WTC11 (cell line): ENCODE measurements around the gene C13orf46. TPM values are rescaled to one million over a fixed set of nuclear protein-coding genes. Genes with fewer than 3 reads are reported as not detected.
"Not testable (repeated sequence)": the region's sequence is repeated elsewhere in the genome, so short reads cannot be mapped to it uniquely, and the experiment has no call there.

Experiments used
- ATAC-seq: fragments of 200-7000 bp; cut with Tn5 transposase; 2 replicates; pipeline ENCODE4 v1.10.0; 2021; ENCODE audit warnings: mild to moderate bottlenecking, moderate library complexity
- CTCF ChIA-PET: fragments of 300-600 bp; sonication (Branson Sonifier 250); formaldehyde crosslinking; loops from one replicate; lab custom pipeline; 2021; ENCODE audit warnings: antibody characterized with exemption; lab: Charles Lee
- POLR2A ChIA-PET: fragments of 350-600 bp; sonication (Branson Sonifier 250); formaldehyde crosslinking; loops from one replicate; lab custom pipeline; 2021; ENCODE audit warnings: antibody characterized with exemption; lab: Charles Lee
- DNase-seq: peaks from one replicate; pipeline ENCODE4 v3.0.0; 2021; ENCODE audit warnings: low spot score
- H3K27ac Mint-ChIP-seq: 2 replicates; pipeline ENCODE4 v1.8.0; 2021; ENCODE audit warnings: mixed read lengths
- H3K27me3 Mint-ChIP-seq: 2 replicates; pipeline ENCODE4 v1.8.0; 2021; ENCODE audit warnings: low read depth, mild to moderate bottlenecking, moderate library complexity, mixed read lengths
- H3K36me3 Mint-ChIP-seq: 2 replicates; pipeline ENCODE4 v1.8.0; 2021; ENCODE audit warnings: mixed read lengths
- H3K4me1 Mint-ChIP-seq: 2 replicates; pipeline ENCODE4 v1.8.0; 2022; ENCODE audit warnings: mixed read lengths
- H3K4me3 Mint-ChIP-seq: 2 replicates; pipeline ENCODE4 v1.8.0; 2021; ENCODE audit warnings: mild to moderate bottlenecking, moderate library complexity, mixed read lengths
- H3K9me3 Mint-ChIP-seq: 2 replicates; pipeline ENCODE4 v1.8.0; 2021; ENCODE audit warnings: mixed read lengths
- AR ChIP-seq: fragments of 250-450 bp; sonication (Bioruptor Pico); IDR thresholded peaks from 2 replicates; pipeline ENCODE4 v1.9.0; 2021; ENCODE audit warnings: mild to moderate bottlenecking
- ATF2 ChIP-seq: sonication (generic); formaldehyde crosslinking; IDR thresholded peaks from 2 replicates; pipeline ENCODE4 v1.8.1; 2022; ENCODE audit warnings: low read depth, missing genetic modification reagents, borderline replicate concordance
- ATF3 ChIP-seq: sonication (generic); formaldehyde crosslinking; conservative IDR thresholded peaks from 2 replicates; pipeline ENCODE4 v1.8.1; 2022; ENCODE audit warnings: mild to moderate bottlenecking, missing genetic modification reagents
- IRF1 ChIP-seq: sonication (generic); formaldehyde crosslinking; IDR thresholded peaks from 2 replicates; pipeline ENCODE4 v1.8.0; 2023; ENCODE audit warnings: missing genetic modification reagents
- IRF2 ChIP-seq: sonication (generic); formaldehyde crosslinking; IDR thresholded peaks from 2 replicates; pipeline ENCODE4 v1.8.0; 2022; ENCODE audit warnings: low read depth, missing genetic modification reagents, borderline replicate concordance
- MXD4 ChIP-seq: fragments of 250-450 bp; sonication (Bioruptor Pico); IDR thresholded peaks from 2 replicates; pipeline ENCODE4 v1.8.0; 2021; ENCODE audit warnings: mild to moderate bottlenecking, moderate library complexity, borderline replicate concordance
- MYBL2 ChIP-seq: sonication (generic); formaldehyde crosslinking; IDR thresholded peaks from 2 replicates; pipeline ENCODE4 v1.8.1; 2023; ENCODE audit warnings: mild to moderate bottlenecking, moderate library complexity, missing genetic modification reagents
- NFATC4 ChIP-seq: fragments of 250-450 bp; sonication (Bioruptor Pico); IDR thresholded peaks from 2 replicates; pipeline ENCODE4 v1.9.0; 2021; ENCODE audit warnings: mild to moderate bottlenecking
- NR2C2 ChIP-seq: sonication (generic); formaldehyde crosslinking; IDR thresholded peaks from 2 replicates; pipeline ENCODE4 v1.8.0; 2022; ENCODE audit warnings: mild to moderate bottlenecking, missing genetic modification reagents
- PREB ChIP-seq: sonication (generic); formaldehyde crosslinking; IDR thresholded peaks from 2 replicates; pipeline ENCODE4 v1.8.1; 2022; ENCODE audit warnings: mild to moderate bottlenecking, missing genetic modification reagents, moderate library complexity, borderline replicate concordance
- PRRX2 ChIP-seq: fragments of 250-450 bp; sonication (Bioruptor Pico); IDR thresholded peaks from 2 replicates; pipeline ENCODE4 v1.8.0; 2021; ENCODE audit warnings: mild to moderate bottlenecking
- RELA ChIP-seq: sonication (generic); formaldehyde crosslinking; IDR thresholded peaks from 2 replicates; pipeline ENCODE4 v1.8.1; 2022; ENCODE audit warnings: missing genetic modification reagents, mild to moderate bottlenecking, borderline replicate concordance
- SP1 ChIP-seq: sonication (generic); formaldehyde crosslinking; conservative IDR thresholded peaks from 2 replicates; pipeline ENCODE4 v1.8.1; 2022; ENCODE audit warnings: missing genetic modification reagents
- ZNF396 ChIP-seq: fragments of 250-450 bp; sonication (Bioruptor Pico); IDR thresholded peaks from 2 replicates; pipeline ENCODE4 v1.8.0; 2021; ENCODE audit warnings: mild to moderate bottlenecking, moderate library complexity, borderline replicate concordance
- ZNF512 ChIP-seq: sonication (generic); formaldehyde crosslinking; IDR thresholded peaks from 2 replicates; pipeline ENCODE4 v1.8.1; 2022; ENCODE audit warnings: missing genetic modification reagents, borderline replicate concordance
- ZNF532 ChIP-seq: fragments of 250-450 bp; sonication (Bioruptor Pico); IDR thresholded peaks from 2 replicates; pipeline ENCODE4 v1.9.0; 2021; ENCODE audit warnings: mild to moderate bottlenecking, borderline replicate concordance
- total RNA-seq: library from RNA; stranded (reverse); gene quantifications from 3 replicates; pipeline ENCODE4 v1.2.3, GENCODE V29; 2021

Gene C13orf46
- total RNA-seq, 1 experiment from 2014 or later: 0.50 TPM

- TF ChIP-seq AR: no peak
- no peak for TF ChIP-seq ZNF512
- no peak for TF ChIP-seq MYBL2 (CRISPR knock-in tag)
- TF ChIP-seq RELA: no peak
Observed at GRCh38 chr13:113990321-113990837, 16.5 kb upstream of the C13orf46 start (continued).

- H3K27me3 Mint-ChIP-seq: no peaks in the 10 kb centered on the region
- ATAC-seq (no peak), DNase-seq (no peak)
- peaks cover 39% of the 10 kb centered on the region for H3K36me3 Mint-ChIP-seq
- H3K4me1 Mint-ChIP-seq: no peaks in the 10 kb centered on the region
- H3K27ac Mint-ChIP-seq: no peak overlapping the region
- POLR2A ChIA-PET: no interaction called here
- CTCF ChIA-PET: no interaction called here
- H3K9me3 Mint-ChIP-seq: peaks cover 30% of the 10 kb centered on the region
- H3K4me3 Mint-ChIP-seq: no peak overlapping the region
- TF ChIP-seq PRRX2 (CRISPR knock-in tag) (no peak), ZNF532 (no peak), ATF2 (CRISPR knock-in tag) (no peak), ZNF396 (no peak)
Observed at GRCh38 chr13:113989585-113990300, 15.9 kb upstream of the C13orf46 start.

GRCh38 chr13:113988859-113989258 lies 15.0 kb upstream of the C13orf46 start:
- H3K4me1 Mint-ChIP-seq, CTCF ChIA-PET: not testable (repeated sequence)

GRCh38 chr13:113982296-113982661 lies 8.4 kb upstream of the C13orf46 start:
- Mint-ChIP-seq H3K4me1 (no peaks in the 10 kb centered on the region), H3K27me3 (no peaks in the 10 kb centered on the region), H3K27ac (no peak overlapping the region), H3K9me3 (peaks cover 10% of the 10 kb centered on the region), H3K4me3 (no peak overlapping the region), H3K36me3 (peaks cover 19% of the 10 kb centered on the region)
- CTCF ChIA-PET: no interaction called here
- POLR2A ChIA-PET: no interaction called here
- DNase-seq (no peak), ATAC-seq (no peak)
- TF ChIP-seq PREB (no peak), MXD4 (CRISPR knock-in tag) (no peak), IRF2 (CRISPR knock-in tag) (no peak), IRF1 (CRISPR knock-in tag) (no peak), ZNF396 (no peak), NFATC4 (no peak), PRRX2 (CRISPR knock-in tag) (no peak), NR2C2 (CRISPR knock-in tag) (no peak), ATF3 (CRISPR knock-in tag) (no peak), SP1 (CRISPR knock-in tag) (no peak)

More at GRCh38 chr13:113988859-113989258, 15.0 kb upstream of the C13orf46 start:
- ATAC-seq, DNase-seq, H3K27ac Mint-ChIP-seq, H3K27me3 Mint-ChIP-seq, H3K4me3 Mint-ChIP-seq, POLR2A ChIA-PET: not testable (repeated sequence)
- Mint-ChIP-seq H3K9me3 (peaks cover 33% of the 10 kb centered on the region), H3K36me3 (peaks cover 37% of the 10 kb centered on the region)
